HEK293 (cell line): ENCODE measurements around the gene CCL14.

ENCODE experiments used
- CTCF ChIP-seq: fragments of 450-650 bp; formaldehyde crosslinking; IDR thresholded peaks from 2 replicates; pipeline ENCODE4 v1.5.1; 2016; ENCODE audit warnings: missing biosample characterization, missing genetic modification characterization
- GLIS1 ChIP-seq: fragments of 450-650 bp; formaldehyde crosslinking; IDR thresholded peaks from 2 replicates; pipeline ENCODE4 v1.5.1; 2016; ENCODE audit warnings: missing biosample characterization, missing genetic modification characterization
- HOXD13 ChIP-seq: sonication (generic); formaldehyde crosslinking; IDR thresholded peaks from 2 replicates; pipeline ENCODE4 v1.8.0; 2022; ENCODE audit warnings: missing genetic modification reagents, borderline replicate concordance
- TCF7L2 ChIP-seq: IDR thresholded peaks from 2 replicates; pipeline ENCODE4 v1.6.1; 2011; ENCODE audit warnings: low read depth, mild to moderate bottlenecking, inconsistent platforms, low read length, moderate library complexity, borderline replicate concordance
- ZBTB21 ChIP-seq: fragments of 450-650 bp; formaldehyde crosslinking; IDR thresholded peaks from 2 replicates; pipeline ENCODE4 v1.5.1; 2017; ENCODE audit warnings: missing biosample characterization, missing genetic modification characterization
- ZNF133 ChIP-seq: fragments of 450-650 bp; formaldehyde crosslinking; IDR thresholded peaks from 2 replicates; pipeline ENCODE4 v1.5.1; 2016; ENCODE audit warnings: missing biosample characterization, missing genetic modification characterization
- ZNF18 ChIP-seq: fragments of 450-650 bp; formaldehyde crosslinking; IDR thresholded peaks from 2 replicates; pipeline ENCODE4 v1.5.1; 2016; ENCODE audit warnings: missing biosample characterization, missing genetic modification characterization
- ZNF48 ChIP-seq: fragments of 450-650 bp; formaldehyde crosslinking; IDR thresholded peaks from 2 replicates; pipeline ENCODE4 v1.5.1; 2016; ENCODE audit warnings: missing biosample characterization, missing genetic modification characterization
- ZNF510 ChIP-seq: fragments of 450-650 bp; formaldehyde crosslinking; IDR thresholded peaks from 2 replicates; pipeline ENCODE4 v1.5.1; 2018; ENCODE audit warnings: mild to moderate bottlenecking, missing genetic modification characterization, missing biosample characterization; ENCODE audit not compliant: insufficient replicate concordance
- ZNF521 ChIP-seq: fragments of 450-650 bp; formaldehyde crosslinking; IDR thresholded peaks from 2 replicates; pipeline ENCODE4 v1.5.1; 2017; ENCODE audit warnings: missing biosample characterization, mild to moderate bottlenecking, missing genetic modification characterization
- ZNF629 ChIP-seq: fragments of 450-650 bp; formaldehyde crosslinking; IDR thresholded peaks from 2 replicates; pipeline ENCODE4 v1.5.1; 2017; ENCODE audit warnings: missing biosample characterization, missing genetic modification characterization
- ZNF707 ChIP-seq: fragments of 450-650 bp; formaldehyde crosslinking; IDR thresholded peaks from 2 replicates; pipeline ENCODE4 v1.5.1; 2016; ENCODE audit warnings: missing biosample characterization, missing genetic modification characterization
- ZNF776 ChIP-seq: fragments of 450-650 bp; formaldehyde crosslinking; IDR thresholded peaks from 2 replicates; pipeline ENCODE4 v1.5.0; 2017; ENCODE audit warnings: missing biosample characterization, missing genetic modification characterization, borderline replicate concordance

- TF ChIP-seq CTCF (tag by site-specific recombination): no peak
- TF ChIP-seq ZNF48 (tag by site-specific recombination): no peak
- no peak for TF ChIP-seq ZNF776 (tag by site-specific recombination)
- TF ChIP-seq TCF7L2: no peak
- TF ChIP-seq ZNF629: no peak
- no peak for TF ChIP-seq ZNF521 (tag by site-specific recombination)
- no peak for TF ChIP-seq ZBTB21
- no peak for TF ChIP-seq GLIS1
- TF ChIP-seq ZNF18 (tag by site-specific recombination): no peak
- no peak for TF ChIP-seq HOXD13 (CRISPR knock-in tag)
- no peak for TF ChIP-seq ZNF510 (tag by site-specific recombination)
- TF ChIP-seq ZNF133 (tag by site-specific recombination): no peak
- no peak for TF ChIP-seq ZNF707 (tag by site-specific recombination)
These were observed 43.0 kb downstream of the CCL14 start, which contains the start of gene LYZL6 for GRCh38 chr17:35943537-35943936.
